GM12875 (cell line): ENCODE data around the gene IFNG-AS1.

ENCODE experiments used
- H3K4me3 ChIP-seq: one replicate; pipeline ENCODE4 v1.5.1; 2011; ENCODE audit warnings: low read depth, low read length, control low read depth
- TF ChIP-seq, protein P1 (sequence below): IDR thresholded peaks from 2 replicates; pipeline ENCODE4 v1.5.1; 2011; ENCODE audit warnings: low read depth, mild to moderate bottlenecking, control low read depth, inconsistent platforms, low read length, moderate library complexity, borderline replicate concordance; ENCODE audit not compliant: insufficient read depth

IFNG-AS1 gene

DNA sequence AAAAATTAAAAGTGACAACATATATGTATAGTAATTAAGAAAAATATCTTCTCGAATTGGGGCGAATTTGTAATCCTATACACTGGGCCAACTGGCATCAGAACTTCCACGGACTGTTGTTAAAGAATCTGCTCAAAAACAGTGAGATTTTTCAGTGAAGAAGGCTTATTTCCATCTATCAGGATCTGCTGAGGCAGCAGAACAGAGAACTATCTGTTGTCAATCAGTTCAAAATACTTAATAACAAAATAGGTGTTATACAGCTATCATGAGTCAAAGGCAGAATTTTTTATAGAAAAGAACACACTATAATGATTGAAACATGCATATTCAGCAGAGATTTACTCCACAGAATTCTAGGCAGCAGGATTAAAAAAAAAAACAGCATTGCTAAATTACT, 41.9 kb downstream of the IFNG-AS1 start:
- H3K4me3 ChIP-seq: no peak overlapping the region

DNA sequence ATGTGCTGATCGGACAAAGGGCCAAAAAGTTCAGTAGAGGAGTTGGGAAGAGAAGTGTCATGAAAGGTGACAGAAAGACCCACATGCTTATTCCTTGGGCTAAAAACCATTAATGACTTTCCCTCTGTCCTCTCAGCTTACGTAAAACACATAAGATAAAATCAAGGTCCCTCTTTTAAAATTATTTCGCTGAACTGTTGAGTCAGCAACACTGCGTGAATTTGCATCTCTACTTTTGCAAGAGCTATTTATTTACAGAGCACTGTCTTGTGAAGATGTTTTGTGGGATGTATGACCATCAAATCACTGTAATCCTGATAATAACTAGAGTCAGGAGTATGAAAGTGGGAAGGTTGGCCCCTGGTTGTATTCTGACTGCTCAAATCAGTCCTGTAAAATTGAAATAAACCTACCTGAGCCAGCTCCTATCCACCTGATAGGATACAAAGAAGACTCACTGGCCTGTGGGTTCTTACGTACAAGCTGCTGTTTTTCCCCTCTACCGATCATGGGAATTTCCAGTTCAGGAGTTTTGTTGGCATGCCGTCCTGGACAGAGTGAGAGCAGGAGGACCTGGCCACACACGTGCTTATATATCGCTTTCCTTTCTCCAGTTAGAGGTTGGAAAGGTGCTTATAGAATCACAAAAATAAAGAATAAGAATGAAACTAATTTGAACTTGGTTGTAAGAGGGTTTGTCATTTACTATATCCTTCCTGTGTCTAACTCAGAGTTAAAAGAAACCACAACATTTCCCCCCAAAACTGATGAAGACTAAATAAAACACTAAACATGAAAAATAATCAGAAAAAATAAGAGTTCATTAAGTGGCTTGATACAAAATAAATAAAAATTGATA, 42.9 kb downstream of the IFNG-AS1 start:
- TF ChIP-seq, protein P1, sequence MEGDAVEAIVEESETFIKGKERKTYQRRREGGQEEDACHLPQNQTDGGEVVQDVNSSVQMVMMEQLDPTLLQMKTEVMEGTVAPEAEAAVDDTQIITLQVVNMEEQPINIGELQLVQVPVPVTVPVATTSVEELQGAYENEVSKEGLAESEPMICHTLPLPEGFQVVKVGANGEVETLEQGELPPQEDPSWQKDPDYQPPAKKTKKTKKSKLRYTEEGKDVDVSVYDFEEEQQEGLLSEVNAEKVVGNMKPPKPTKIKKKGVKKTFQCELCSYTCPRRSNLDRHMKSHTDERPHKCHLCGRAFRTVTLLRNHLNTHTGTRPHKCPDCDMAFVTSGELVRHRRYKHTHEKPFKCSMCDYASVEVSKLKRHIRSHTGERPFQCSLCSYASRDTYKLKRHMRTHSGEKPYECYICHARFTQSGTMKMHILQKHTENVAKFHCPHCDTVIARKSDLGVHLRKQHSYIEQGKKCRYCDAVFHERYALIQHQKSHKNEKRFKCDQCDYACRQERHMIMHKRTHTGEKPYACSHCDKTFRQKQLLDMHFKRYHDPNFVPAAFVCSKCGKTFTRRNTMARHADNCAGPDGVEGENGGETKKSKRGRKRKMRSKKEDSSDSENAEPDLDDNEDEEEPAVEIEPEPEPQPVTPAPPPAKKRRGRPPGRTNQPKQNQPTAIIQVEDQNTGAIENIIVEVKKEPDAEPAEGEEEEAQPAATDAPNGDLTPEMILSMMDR: no peak
- no peak overlapping the region for H3K4me3 ChIP-seq

More for the DNA sequence above, 41.9 kb downstream of the IFNG-AS1 start:
- TF ChIP-seq, protein P1: no peak

DNA sequence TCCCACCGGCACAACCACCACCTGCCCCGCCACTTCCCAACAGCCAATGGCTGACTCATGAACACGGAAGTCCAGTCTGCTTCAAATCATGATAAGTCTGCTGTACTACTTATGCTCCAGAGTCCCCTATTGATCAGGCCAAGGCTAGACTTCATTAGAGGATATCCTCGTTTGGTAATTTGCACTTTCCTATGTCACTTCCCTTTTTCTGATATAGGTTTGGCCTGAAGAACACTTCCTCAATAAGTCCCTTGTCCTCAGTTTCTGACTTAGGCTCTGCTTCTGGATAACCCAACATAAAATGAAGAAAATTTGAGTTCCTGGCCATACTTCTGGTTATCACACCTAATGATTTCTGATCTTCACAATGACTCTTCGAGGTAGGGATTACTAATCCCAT, 45.3 kb downstream of the IFNG-AS1 start:
- TF ChIP-seq, protein P1: no peak
- H3K4me3 ChIP-seq: no peak overlapping the region

DNA sequence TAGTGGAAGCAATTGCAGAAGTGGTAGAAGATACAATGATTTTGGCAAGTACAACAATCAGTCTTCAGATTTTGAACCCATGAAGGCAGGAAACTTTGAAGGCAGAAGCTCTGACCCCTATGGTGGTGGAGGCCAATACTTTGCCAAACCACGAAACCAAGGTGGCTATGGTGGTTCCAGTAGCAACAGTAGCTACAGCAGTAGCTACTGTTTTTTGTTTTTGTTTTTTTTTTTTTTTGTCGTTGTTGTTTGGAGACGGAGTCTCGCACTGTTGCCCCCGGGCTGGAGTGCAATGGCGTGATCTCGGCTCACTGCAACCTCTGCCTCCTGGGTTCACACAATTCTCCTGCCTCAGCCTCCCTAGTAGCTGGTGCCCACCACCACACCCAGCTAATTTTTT, 47.4 kb downstream of the IFNG-AS1 start:
- H3K4me3 ChIP-seq: no peak overlapping the region
- TF ChIP-seq, protein P1: no peak

DNA sequence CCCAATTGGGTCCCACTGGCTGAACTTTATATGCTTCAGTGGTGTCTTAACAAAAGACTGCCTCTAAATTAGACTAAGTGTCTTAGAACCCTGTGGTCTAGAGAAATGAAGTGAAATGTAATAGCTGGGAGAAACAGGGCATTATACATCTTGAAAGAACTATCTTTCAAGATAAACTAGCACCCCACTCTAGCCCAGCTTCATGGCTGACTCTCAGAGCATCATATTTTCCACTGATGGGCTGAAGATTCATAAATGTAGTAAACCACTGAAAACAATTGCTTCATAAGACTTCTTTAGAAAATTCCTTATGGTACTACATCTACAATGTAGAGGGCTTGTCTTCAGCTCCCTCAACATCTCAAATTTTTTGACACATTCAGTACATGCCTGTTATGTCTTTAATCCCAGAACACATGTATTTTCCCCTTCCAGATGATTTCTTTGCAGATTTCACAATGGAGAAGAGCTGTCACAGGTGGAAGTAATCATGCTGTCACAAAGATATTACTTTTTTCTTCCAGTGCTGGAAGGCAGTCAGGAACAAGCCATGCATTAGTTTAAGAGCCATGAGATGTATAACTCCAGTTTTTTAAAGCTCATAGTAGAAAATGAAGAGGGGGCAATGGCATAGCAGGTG, 48.5 kb downstream of the IFNG-AS1 start:
- no peak overlapping the region for H3K4me3 ChIP-seq
- TF ChIP-seq, protein P1: no peak

DNA sequence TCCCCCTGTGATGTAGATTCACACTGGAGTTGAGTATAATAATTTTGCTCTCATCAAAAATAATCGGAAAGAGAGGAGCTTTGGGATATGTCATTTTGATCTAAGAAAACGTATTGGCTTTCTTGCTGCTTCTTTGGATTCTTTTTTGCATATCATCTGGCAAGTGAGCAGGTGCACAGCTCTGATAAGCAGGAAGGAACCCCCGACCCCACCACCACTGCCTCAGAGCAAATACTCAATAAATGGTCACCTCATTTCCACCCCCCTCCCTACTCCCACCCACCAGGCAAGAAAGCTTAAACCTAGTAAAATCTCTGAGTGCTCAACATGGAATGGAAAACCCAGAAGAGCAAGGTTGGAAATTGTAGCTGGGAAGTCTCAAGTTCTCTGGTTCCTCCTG, 49.4 kb downstream of the IFNG-AS1 start:
- TF ChIP-seq, protein P1: no peak
- H3K4me3 ChIP-seq: no peak overlapping the region

DNA sequence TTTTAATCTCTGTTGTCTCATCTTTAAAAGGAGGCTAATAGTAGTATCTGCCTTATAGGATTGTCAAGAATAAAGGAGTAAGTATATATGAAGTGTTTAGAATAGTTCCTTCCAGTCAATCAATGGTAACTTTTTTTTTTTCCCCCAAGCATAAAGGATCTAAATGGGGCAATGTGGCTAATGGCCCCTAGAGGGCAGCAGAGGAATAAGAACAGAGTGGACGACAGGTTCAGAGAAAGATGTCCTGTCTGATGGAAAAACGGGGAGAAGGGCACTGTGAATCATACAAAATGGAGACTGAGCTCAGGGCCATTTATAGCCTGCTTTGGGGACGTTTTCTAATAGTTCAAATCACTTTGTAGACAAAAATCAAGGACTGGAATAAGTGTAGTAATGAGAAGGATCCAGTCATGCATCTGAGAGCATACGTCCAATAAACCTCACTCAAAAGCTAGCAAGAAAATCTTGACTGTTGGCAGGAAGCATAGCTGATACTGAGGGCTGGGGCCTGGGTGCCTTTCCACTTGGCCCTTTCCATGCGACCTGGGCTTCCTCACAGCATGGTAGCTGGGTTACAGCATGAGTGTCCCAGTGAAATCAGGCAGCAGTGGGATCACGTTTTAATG, 51.3 kb downstream of the IFNG-AS1 start:
- H3K4me3 ChIP-seq: no peak overlapping the region
- TF ChIP-seq, protein P1: peak; percentile 70; the same call in 1 of the 2 replicates
